ENCODE data around the gene UBE2Q2. TPM values are rescaled to one million over a fixed set of nuclear protein-coding genes. Genes with fewer than 3 reads are reported as not detected.

The UBE2Q2 gene
- polyA plus RNA-seq, 1 experiment: 56.8 TPM

GRCh38 chr15:75823860-75824613 lies 19.2 kb upstream of the UBE2Q2 start:
- CTCF ChIA-PET: interaction anchor here (0.8 kb wide), 1 partner anchor 22 kb away, joined by 4 read pairs; no protein-coding TSS in a partner anchor

GRCh38 chr15:75827691-75828090 lies 15.6 kb upstream of the UBE2Q2 start:
- no peak for TF ChIP-seq CTCF (IDR thresholded peaks at IDR 0.05; ENCODE audit: low read depth, low read length)
- no peak overlapping the region for H3K27ac ChIP-seq (ENCODE audit: low read depth, low read length)
- ChIA-PET CTCF (interaction anchor here (0.9 kb wide), 1 partner anchor 24 kb away, joined by 3 read pairs; no protein-coding TSS in a partner anchor), POLR2A (no interaction called here)
- DNase-seq (ENCODE audit: low read depth, low spot score): no peak
- H3K4me3 ChIP-seq (ENCODE audit: low read depth, low read length): no peak overlapping the region
- no peaks in the 10 kb centered on the region for H3K9me3 ChIP-seq (ENCODE audit: control insufficient read depth, insufficient read depth, low read length)
- H3K27me3 ChIP-seq (ENCODE audit: control insufficient read depth, insufficient read depth, low read length): peaks cover 4% of the 10 kb centered on the region

More at GRCh38 chr15:75823860-75824613, 19.2 kb upstream of the UBE2Q2 start:
- H3K9me3 ChIP-seq (ENCODE audit: control insufficient read depth, insufficient read depth, low read length): no peaks in the 10 kb centered on the region
- peaks cover 2% of the 10 kb centered on the region for H3K27me3 ChIP-seq (ENCODE audit: control insufficient read depth, insufficient read depth, low read length)
- no peak for TF ChIP-seq CTCF (IDR thresholded peaks at IDR 0.05; ENCODE audit: low read depth, low read length)
- H3K27ac ChIP-seq (ENCODE audit: low read depth, low read length): no peak overlapping the region
- no peak overlapping the region for H3K4me3 ChIP-seq (ENCODE audit: low read depth, low read length)
- no peak for DNase-seq (ENCODE audit: low read depth, low spot score)
- POLR2A ChIA-PET: no interaction called here

- Histone ChIP-seq H3K4me3 (ENCODE audit: low read depth, low read length) (no peak overlapping the region), H3K27ac (ENCODE audit: low read depth, low read length) (no peak overlapping the region), H3K27me3 (ENCODE audit: control insufficient read depth, insufficient read depth, low read length) (peaks cover 4% of the 10 kb centered on the region), H3K9me3 (ENCODE audit: control insufficient read depth, insufficient read depth, low read length) (no peaks in the 10 kb centered on the region)
- ChIA-PET POLR2A (no interaction called here), CTCF (no interaction called here)
- no peak for TF ChIP-seq CTCF (IDR thresholded peaks at IDR 0.05; ENCODE audit: low read depth, low read length)
- no peak for DNase-seq (ENCODE audit: low read depth, low spot score)
These were observed 14.8 kb upstream of the UBE2Q2 start for GRCh38 chr15:75828429-75828828.

- H3K27me3 ChIP-seq (ENCODE audit: control insufficient read depth, insufficient read depth, low read length): peaks cover 4% of the 10 kb centered on the region
- H3K27ac ChIP-seq (ENCODE audit: low read depth, low read length): no peak overlapping the region
- no peak overlapping the region for H3K4me3 ChIP-seq (ENCODE audit: low read depth, low read length)
- no peak for DNase-seq (ENCODE audit: low read depth, low spot score)
- ChIA-PET POLR2A (no interaction called here), CTCF (no interaction called here)
- no peak for TF ChIP-seq CTCF (IDR thresholded peaks at IDR 0.05; ENCODE audit: low read depth, low read length)
- H3K9me3 ChIP-seq (ENCODE audit: control insufficient read depth, insufficient read depth, low read length): no peaks in the 10 kb centered on the region
These were observed 12.1 kb upstream of the UBE2Q2 start for GRCh38 chr15:75830910-75831805.

- H3K9me3 ChIP-seq (ENCODE audit: control insufficient read depth, insufficient read depth, low read length): no peaks in the 10 kb centered on the region
- no peak for DNase-seq (ENCODE audit: low read depth, low spot score)
- H3K4me3 ChIP-seq (ENCODE audit: low read depth, low read length): no peak overlapping the region
- CTCF ChIA-PET: no interaction called here
- TF ChIP-seq CTCF (IDR thresholded peaks at IDR 0.05; ENCODE audit: low read depth, low read length): no peak
- POLR2A ChIA-PET: no interaction called here
- peaks cover 2% of the 10 kb centered on the region for H3K27me3 ChIP-seq (ENCODE audit: control insufficient read depth, insufficient read depth, low read length)
- H3K27ac ChIP-seq (ENCODE audit: low read depth, low read length): no peak overlapping the region
These were observed 11.5 kb upstream of the UBE2Q2 start for GRCh38 chr15:75831806-75832102.

Measured in AG04450 (cell line).